Stimulated activated CD4-positive, alpha-beta T cell treated with anti-CD3 and anti-CD28 coated beads, TNF-alpha, amount 100 ng/mL, for 4 hours (primary cell): ENCODE results near the gene MRLN.
"Not testable (repeated sequence)": the region's sequence is repeated elsewhere in the genome, so short reads cannot be mapped to it uniquely, and the experiment has no call there.

Experiments used
- DNase-seq, 3 experiments: peaks; one replicate each; pipeline ENCODE4 v3.0.0-alpha.2; 2020; ENCODE audit warnings: low read depth in 3 of 3

The MRLN gene

DNA sequence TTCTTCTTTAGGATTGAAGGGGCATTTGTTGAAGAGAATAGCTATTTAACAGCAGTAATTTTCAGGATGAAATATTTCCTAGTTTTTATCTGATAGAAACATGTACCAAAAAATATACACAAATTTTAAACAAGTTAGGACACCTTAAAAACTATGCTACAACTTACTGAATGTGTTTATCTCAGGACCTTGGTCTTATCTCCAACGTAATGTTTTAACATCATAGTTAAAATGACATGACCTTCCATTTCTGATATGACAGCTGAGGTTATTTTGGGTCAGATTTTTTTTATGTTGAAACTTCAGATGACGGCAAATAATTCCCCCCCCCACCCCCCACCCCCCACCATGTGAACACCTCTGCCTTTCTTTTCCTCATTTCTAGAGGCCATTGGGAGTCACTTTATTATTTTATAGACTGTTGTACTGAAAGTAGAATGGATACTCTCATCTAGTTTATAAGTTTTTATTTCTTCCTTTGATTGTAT is 8.0 kb downstream of the MRLN start:
- DNase-seq: no peak

GRCh38 chr10:59744762-59745161 is 8.5 kb downstream of the MRLN start:
- not testable (repeated sequence) for DNase-seq

DNA sequence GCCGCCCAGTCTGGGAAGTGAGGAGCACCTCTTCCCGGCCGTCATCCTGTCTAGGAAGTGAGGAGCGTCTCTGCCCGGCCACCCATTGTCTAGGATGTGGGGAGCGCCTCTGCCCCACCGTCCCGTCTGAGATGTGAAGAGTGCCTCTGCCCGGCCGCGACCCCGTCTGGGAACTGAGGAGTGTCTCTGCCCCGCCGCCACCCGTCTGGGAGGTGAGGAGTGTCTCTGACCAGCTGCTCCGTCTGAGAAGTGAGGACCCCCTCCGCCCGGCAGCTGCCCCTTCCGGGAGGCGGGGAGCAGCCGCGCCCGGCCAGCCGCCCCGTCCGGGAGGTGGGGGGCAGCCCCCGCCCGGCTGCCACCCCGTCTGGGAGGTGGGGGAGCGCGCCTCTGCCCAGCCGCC is 9.1 kb downstream of the MRLN start:
- not testable (repeated sequence) for DNase-seq

GRCh38 chr10:59741583-59741982 is 11.7 kb downstream of the MRLN start:
- DNase-seq: no peak

DNA sequence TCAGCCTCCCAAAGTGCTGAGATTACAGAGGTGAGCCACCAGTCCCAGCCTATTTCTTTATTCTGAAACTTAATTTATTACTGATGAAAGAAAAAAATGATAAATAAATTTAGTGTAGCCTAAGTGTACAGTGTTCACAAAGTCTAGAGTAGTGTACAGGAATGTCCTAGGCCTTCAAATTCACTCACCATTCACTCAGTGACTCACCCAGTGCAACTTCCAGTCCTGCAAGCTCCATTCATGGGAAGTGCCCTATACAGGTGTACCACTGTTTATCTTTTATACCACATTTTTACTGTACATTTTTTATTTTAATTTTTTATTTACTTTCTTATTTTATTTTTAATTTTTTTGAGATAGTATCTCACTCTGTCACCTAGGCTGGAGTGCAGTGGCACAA is 12.2 kb downstream of the MRLN start:
- DNase-seq: no peak

DNA sequence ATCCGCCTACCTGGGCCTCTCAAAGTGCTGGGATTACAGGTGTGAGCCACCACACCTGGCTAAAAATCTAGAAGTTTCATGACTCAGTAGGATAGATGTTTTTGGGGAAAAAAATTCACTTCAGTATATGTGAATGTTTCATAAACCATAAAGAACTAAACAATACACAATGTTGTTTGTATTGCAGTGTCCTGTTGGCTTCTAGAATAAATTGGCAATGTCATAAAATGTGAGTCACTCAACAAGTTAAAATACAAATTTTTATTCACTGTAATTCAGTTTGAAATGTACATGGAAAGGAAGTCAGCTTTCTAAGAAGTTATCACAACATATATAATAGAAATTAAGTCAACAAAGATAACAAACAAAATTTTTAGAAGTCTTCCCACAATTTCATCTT is 16.5 kb downstream of the MRLN start:
- DNase-seq: no peak

DNA sequence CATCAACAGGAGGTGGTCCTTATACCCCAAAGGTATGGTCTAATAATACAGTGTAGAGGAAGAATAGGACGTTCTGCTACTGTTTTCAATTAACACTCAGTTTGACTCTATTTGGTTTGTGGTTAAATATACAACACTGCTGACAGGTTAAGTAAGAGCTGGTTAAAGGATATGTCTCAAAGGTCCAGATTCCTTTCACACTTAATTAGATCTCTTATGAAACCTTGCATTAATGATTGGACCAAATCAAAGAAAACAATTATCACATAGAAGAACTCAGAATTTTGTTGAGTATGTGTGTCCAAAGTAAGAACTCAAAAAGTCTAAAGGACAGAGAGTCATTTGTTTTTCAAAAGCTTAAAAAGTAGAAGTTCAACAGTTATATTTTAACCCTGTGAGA is 18.0 kb downstream of the MRLN start:
- no peak for DNase-seq

GRCh38 chr10:59734014-59734462 is 19.2 kb downstream of the MRLN start:
- no peak for DNase-seq

GRCh38 chr10:59733321-59734013 is 19.8 kb downstream of the MRLN start:
- DNase-seq: not testable (repeated sequence)

- not testable (repeated sequence) for DNase-seq
Measured at GRCh38 chr10:59732849-59733248, 20.4 kb downstream of the MRLN start.

DNA sequence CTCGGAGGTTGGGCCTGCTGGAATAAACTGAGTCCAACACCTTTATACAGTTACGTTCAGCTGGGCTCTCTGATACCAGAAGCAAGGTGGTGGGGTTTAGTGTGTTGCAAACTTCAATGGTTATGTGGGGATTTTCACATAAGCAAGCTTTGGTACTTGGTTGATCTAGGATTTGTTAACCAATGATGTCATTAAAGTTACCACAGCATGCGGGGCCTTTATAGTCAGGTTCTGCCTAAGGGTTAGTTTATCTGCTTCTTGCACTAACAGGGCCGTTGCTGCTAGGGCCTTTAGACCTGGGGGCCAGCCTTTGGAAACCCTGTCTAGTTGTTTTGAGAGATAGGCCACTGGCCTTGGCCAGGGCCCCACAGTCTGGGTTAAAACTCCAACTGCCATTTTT is 24.1 kb downstream of the MRLN start:
- not testable (repeated sequence) for DNase-seq

GRCh38 chr10:59724098-59724938 is 28.9 kb downstream of the MRLN start:
- no peak for DNase-seq

GRCh38 chr10:59720377-59720776 is 32.9 kb downstream of the MRLN start:
- no peak for DNase-seq

GRCh38 chr10:59719374-59719773 is 33.9 kb downstream of the MRLN start:
- DNase-seq: no peak

DNA sequence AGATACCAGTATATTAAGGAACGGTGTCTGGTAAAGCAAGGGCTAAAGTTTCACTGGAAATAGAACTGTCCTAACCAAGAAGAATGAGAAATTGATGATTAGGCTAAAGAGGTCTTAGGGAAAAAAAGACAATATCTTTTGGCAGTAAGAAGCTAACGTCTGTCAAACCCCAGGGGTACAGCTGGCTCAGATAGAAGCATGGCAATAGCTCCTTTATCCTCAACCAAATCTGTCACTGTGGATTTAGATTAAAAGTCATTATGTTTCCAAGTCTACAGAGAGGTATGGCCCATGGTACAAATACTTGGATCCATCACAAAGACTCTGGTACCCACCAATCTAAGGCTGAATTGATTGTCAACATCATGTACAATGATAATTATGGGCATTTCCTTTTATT is 35.0 kb downstream of the MRLN start:
- no peak for DNase-seq

GRCh38 chr10:59713196-59713821 is 39.9 kb downstream of the MRLN start:
- no peak for DNase-seq

DNA sequence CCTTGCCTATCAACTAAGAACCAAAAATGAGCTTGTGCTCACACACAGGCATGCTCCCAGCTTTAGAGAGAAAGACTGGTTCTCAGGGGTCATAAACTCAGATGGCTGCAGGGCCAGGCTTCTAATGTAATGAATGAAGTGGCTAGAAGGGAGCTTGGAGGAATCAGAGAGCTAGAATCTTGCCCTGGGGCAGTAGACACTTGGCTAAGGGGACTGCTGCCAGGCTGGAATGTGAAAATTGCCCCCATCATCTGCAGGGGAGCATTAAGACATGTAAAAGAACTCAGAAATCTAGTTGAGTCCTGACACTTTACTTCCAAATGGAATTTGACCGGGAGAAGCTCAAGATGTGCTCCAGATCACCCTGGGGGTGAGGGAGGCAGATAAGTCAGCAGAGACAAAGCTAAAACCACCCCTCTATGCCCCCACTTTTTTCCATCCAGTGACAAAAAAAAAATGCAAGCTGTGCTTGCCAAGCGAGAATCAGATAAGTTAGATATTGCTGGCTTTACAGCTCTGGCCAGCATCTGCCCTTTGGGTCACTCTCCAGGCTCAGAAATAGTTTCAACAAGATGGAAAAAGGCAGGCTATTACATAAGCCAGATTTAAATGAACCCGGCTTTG is 41.3 kb downstream of the MRLN start:
- no peak for DNase-seq

DNA sequence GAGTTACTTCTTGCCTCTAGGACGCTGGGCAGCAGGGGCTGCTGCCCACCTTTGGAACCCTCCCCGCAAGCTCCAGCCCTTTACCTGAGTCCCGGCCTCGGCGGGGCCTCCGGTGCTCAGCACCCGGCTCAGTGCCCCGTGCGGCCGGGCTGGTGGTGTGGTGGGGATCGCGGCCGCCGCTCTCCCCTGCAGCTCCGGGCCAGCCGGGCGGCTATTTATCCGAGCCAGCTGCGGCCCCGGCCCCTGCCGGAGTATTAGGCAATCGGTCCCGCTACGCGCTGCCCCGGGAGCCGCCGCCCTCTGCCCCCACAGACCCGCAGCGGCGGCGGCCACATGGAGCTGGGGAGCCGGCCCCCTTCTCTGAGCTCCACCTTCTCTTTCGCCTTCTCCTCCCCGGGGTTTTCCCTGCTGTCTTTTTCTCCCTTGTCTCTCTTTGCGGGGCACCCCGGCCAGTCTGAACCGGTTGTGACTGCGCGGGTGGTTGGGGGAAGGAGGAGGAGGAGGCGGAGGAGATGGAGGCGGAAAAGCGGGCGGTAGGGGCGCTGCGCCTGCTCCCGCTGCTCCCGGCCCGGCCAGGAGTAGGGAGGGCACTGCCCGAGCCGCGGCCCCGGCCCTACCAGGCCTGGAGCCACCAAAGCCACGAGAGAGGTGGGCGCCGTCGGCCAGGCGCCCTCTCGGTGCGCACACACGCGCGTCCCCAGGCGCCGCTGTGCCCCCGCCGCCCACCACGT is 43.7 kb downstream of the MRLN start, which contains the start of gene SLC16A9:
Gene SLC16A9, minus strand, starts transcription at position 456 of the 731 bp plus-strand sequence. CDS start 25,559 bp downstream, outside the sequence.
- peak in 1 of 3 experiments; percentile 31 for DNase-seq

- no peak for DNase-seq
Measured at GRCh38 chr10:59708816-59709394, 44.4 kb downstream of the MRLN start.

DNA sequence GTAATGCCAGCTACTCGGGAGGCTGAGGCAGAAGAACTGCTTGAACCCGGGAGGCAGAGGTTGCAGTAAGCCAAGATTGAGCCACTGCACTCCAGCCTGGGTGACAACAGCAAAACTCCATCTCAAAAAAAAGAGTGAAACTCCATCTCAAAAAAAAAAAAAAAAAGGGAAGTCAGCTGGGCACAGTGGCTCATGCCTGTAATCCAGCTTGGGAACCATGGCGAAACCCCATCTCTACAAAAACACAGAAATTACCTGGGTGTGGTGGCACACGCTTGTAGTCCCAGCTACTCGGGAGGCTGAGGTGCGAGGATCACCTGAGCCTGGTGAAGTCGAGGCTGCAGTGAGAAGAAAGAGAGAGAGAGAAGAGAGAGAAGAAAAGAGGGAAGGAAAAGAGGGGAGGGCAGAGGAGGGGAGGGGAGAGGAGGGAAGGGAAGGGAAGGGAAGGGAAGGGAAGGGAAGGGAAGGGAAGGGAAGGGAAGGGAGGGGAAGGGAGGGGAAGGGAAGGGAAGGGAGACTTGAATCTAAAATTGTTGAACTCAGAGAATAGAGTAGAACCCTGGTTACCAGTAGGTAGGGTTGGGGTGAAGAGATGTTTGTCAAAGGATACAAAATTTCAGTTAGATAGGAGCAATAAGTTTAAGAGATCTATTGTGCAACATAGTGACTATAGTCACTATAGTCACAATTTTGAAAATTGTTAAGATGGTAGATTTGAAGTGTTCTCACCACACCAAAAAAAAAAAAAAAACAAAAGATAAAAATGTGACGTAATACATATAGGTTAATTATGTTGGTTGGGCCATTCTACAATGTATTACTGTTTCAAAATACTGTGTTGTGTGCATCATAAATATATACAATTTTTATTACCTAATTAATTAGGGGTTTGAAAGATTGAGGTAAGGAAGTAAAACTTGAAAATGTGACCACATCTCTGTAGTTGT is 46.1 kb downstream of the MRLN start:
- no peak for DNase-seq
